WTC11 (cell line): ENCODE measurements around the gene PFKFB3. TPM values are rescaled to one million over a fixed set of nuclear protein-coding genes. Genes with fewer than 3 reads are reported as not detected.

ENCODE experiments used
- ATAC-seq: fragments of 200-7000 bp; cut with Tn5 transposase; 2 replicates; pipeline ENCODE4 v1.10.0; 2021; ENCODE audit warnings: mild to moderate bottlenecking, moderate library complexity
- CTCF ChIA-PET: fragments of 300-600 bp; sonication (Branson Sonifier 250); formaldehyde crosslinking; loops from one replicate; lab custom pipeline; 2021; ENCODE audit warnings: antibody characterized with exemption; lab: Charles Lee
- POLR2A ChIA-PET: fragments of 350-600 bp; sonication (Branson Sonifier 250); formaldehyde crosslinking; loops from one replicate; lab custom pipeline; 2021; ENCODE audit warnings: antibody characterized with exemption; lab: Charles Lee
- DNase-seq: peaks from one replicate; pipeline ENCODE4 v3.0.0; 2021; ENCODE audit warnings: low spot score
- H3K27ac Mint-ChIP-seq: 2 replicates; pipeline ENCODE4 v1.8.0; 2021; ENCODE audit warnings: mixed read lengths
- H3K27me3 Mint-ChIP-seq: 2 replicates; pipeline ENCODE4 v1.8.0; 2021; ENCODE audit warnings: low read depth, mild to moderate bottlenecking, moderate library complexity, mixed read lengths
- H3K36me3 Mint-ChIP-seq: 2 replicates; pipeline ENCODE4 v1.8.0; 2021; ENCODE audit warnings: mixed read lengths
- H3K4me1 Mint-ChIP-seq: 2 replicates; pipeline ENCODE4 v1.8.0; 2022; ENCODE audit warnings: mixed read lengths
- H3K4me3 Mint-ChIP-seq: 2 replicates; pipeline ENCODE4 v1.8.0; 2021; ENCODE audit warnings: mild to moderate bottlenecking, moderate library complexity, mixed read lengths
- H3K9me3 Mint-ChIP-seq: 2 replicates; pipeline ENCODE4 v1.8.0; 2021; ENCODE audit warnings: mixed read lengths
- ARID4B ChIP-seq: sonication (generic); formaldehyde crosslinking; IDR thresholded peaks from 2 replicates; pipeline ENCODE4 v1.8.0; 2023; ENCODE audit warnings: missing genetic modification reagents, mild to moderate bottlenecking, borderline replicate concordance
- ATF1 ChIP-seq: sonication (generic); formaldehyde crosslinking; IDR thresholded peaks from 2 replicates; pipeline ENCODE4 v1.8.1; 2023; ENCODE audit warnings: mild to moderate bottlenecking, moderate library complexity, missing genetic modification reagents
- E2F5 ChIP-seq: sonication (generic); formaldehyde crosslinking; IDR thresholded peaks from 2 replicates; pipeline ENCODE4 v1.8.1; 2022; ENCODE audit warnings: mild to moderate bottlenecking, moderate library complexity, missing genetic modification reagents
- ESRRA ChIP-seq: sonication (generic); formaldehyde crosslinking; IDR thresholded peaks from 2 replicates; pipeline ENCODE4 v1.8.1; 2022; ENCODE audit warnings: mild to moderate bottlenecking, missing genetic modification reagents, borderline replicate concordance
- ETV6 ChIP-seq: sonication (generic); formaldehyde crosslinking; IDR thresholded peaks from 2 replicates; pipeline ENCODE4 v1.8.1; 2022; ENCODE audit warnings: mild to moderate bottlenecking, missing genetic modification reagents
- FOXJ3 ChIP-seq: sonication (generic); formaldehyde crosslinking; IDR thresholded peaks from 2 replicates; pipeline ENCODE4 v1.9.0; 2021; ENCODE audit warnings: missing genetic modification reagents, mild to moderate bottlenecking, borderline replicate concordance
- HMGA2 ChIP-seq: fragments of 250-450 bp; sonication (Bioruptor Pico); IDR thresholded peaks from 2 replicates; pipeline ENCODE4 v1.4.0; 2021; ENCODE audit warnings: mild to moderate bottlenecking, moderate library complexity
- MYBL2 ChIP-seq: sonication (generic); formaldehyde crosslinking; IDR thresholded peaks from 2 replicates; pipeline ENCODE4 v1.8.1; 2023; ENCODE audit warnings: mild to moderate bottlenecking, moderate library complexity, missing genetic modification reagents
- NFYB ChIP-seq: sonication (generic); formaldehyde crosslinking; conservative IDR thresholded peaks from 2 replicates; pipeline ENCODE4 v1.8.0; 2022; ENCODE audit warnings: low read depth, missing genetic modification reagents
- NR3C1 ChIP-seq: sonication (generic); formaldehyde crosslinking; conservative IDR thresholded peaks from 2 replicates; pipeline ENCODE4 v1.8.1; 2023; ENCODE audit warnings: low read depth, mild to moderate bottlenecking, missing genetic modification reagents
- OVOL2 ChIP-seq: fragments of 250-450 bp; sonication (Bioruptor Pico); IDR thresholded peaks from 2 replicates; pipeline ENCODE4 v1.9.0; 2021; ENCODE audit warnings: mild to moderate bottlenecking, borderline replicate concordance
- SMAD3 ChIP-seq: sonication (generic); formaldehyde crosslinking; IDR thresholded peaks from 2 replicates; pipeline ENCODE4 v1.8.0; 2022; ENCODE audit warnings: missing genetic modification reagents, mild to moderate bottlenecking, borderline replicate concordance
- SOX15 ChIP-seq: fragments of 250-450 bp; sonication (Bioruptor Pico); IDR thresholded peaks from 2 replicates; pipeline ENCODE4 v1.9.0; 2021; ENCODE audit warnings: mild to moderate bottlenecking
- TP53 ChIP-seq: sonication (generic); formaldehyde crosslinking; IDR thresholded peaks from 2 replicates; pipeline ENCODE4 v1.8.1; 2023; ENCODE audit warnings: mild to moderate bottlenecking, missing genetic modification reagents
- ZMAT4 ChIP-seq: fragments of 250-450 bp; sonication (Bioruptor Pico); IDR thresholded peaks from 2 replicates; pipeline ENCODE4 v1.9.0; 2021; ENCODE audit warnings: mild to moderate bottlenecking
- ZNF121 ChIP-seq: sonication (generic); formaldehyde crosslinking; IDR thresholded peaks from 2 replicates; pipeline ENCODE4 v1.8.0; 2023; ENCODE audit warnings: missing genetic modification reagents
- total RNA-seq: library from RNA; stranded (reverse); gene quantifications from 3 replicates; pipeline ENCODE4 v1.2.3, GENCODE V29; 2021
- TF ChIP-seq, protein P1 (sequence below): fragments of 250-450 bp; sonication (Bioruptor Pico); IDR thresholded peaks from 2 replicates; pipeline ENCODE4 v2.1.2; 2022; ENCODE audit warnings: mild to moderate bottlenecking, moderate library complexity
- TF ChIP-seq, protein P2 (sequence below): sonication (generic); formaldehyde crosslinking; IDR thresholded peaks from 2 replicates; pipeline ENCODE4 v1.8.1; 2023; ENCODE audit warnings: mild to moderate bottlenecking, missing genetic modification reagents
- TF ChIP-seq, protein P3 (sequence below): fragments of 250-450 bp; sonication (Bioruptor Pico); IDR thresholded peaks from 2 replicates; pipeline ENCODE4 v1.9.0; 2021; ENCODE audit warnings: mild to moderate bottlenecking

Gene PFKFB3
- total RNA-seq, 1 experiment from 2014 or later: 30.6 TPM

DNA sequence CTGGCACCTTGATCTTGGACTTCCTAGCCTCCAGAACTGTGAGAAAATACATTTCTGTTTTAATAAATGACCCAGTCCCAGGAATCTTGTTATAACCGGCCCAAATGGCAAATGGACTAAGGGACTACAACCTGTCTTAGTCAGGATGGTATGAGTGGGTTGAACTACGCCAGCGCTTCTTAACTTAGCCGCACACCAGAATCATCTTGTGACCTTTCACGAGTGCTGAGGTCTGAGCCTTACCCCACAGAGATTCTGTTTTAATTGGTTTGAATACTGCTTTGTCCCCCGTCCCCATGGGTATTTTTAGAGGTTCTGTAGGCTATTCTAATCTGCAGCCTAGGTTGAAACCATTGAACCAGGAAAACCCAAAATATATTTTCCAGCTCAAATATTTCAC, 48.0 kb downstream of the PFKFB3 start (continued):
- TF ChIP-seq ESRRA (CRISPR knock-in tag) (no peak), OVOL2 (CRISPR knock-in tag) (no peak), ATF1 (CRISPR knock-in tag) (no peak), ZNF121 (CRISPR knock-in tag) (no peak), MYBL2 (CRISPR knock-in tag) (no peak)
- TF ChIP-seq, protein P1, sequence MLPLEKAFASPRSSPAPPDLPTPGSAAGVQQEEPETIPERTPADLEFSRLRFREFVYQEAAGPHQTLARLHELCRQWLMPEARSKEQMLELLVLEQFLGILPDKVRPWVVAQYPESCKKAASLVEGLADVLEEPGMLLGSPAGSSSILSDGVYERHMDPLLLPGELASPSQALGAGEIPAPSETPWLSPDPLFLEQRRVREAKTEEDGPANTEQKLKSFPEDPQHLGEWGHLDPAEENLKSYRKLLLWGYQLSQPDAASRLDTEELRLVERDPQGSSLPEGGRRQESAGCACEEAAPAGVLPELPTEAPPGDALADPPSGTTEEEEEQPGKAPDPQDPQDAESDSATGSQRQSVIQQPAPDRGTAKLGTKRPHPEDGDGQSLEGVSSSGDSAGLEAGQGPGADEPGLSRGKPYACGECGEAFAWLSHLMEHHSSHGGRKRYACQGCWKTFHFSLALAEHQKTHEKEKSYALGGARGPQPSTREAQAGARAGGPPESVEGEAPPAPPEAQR (CRISPR knock-in tag): no peak
- TF ChIP-seq, protein P2, sequence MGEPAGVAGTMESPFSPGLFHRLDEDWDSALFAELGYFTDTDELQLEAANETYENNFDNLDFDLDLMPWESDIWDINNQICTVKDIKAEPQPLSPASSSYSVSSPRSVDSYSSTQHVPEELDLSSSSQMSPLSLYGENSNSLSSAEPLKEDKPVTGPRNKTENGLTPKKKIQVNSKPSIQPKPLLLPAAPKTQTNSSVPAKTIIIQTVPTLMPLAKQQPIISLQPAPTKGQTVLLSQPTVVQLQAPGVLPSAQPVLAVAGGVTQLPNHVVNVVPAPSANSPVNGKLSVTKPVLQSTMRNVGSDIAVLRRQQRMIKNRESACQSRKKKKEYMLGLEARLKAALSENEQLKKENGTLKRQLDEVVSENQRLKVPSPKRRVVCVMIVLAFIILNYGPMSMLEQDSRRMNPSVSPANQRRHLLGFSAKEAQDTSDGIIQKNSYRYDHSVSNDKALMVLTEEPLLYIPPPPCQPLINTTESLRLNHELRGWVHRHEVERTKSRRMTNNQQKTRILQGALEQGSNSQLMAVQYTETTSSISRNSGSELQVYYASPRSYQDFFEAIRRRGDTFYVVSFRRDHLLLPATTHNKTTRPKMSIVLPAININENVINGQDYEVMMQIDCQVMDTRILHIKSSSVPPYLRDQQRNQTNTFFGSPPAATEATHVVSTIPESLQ (CRISPR knock-in tag): no peak

DNA sequence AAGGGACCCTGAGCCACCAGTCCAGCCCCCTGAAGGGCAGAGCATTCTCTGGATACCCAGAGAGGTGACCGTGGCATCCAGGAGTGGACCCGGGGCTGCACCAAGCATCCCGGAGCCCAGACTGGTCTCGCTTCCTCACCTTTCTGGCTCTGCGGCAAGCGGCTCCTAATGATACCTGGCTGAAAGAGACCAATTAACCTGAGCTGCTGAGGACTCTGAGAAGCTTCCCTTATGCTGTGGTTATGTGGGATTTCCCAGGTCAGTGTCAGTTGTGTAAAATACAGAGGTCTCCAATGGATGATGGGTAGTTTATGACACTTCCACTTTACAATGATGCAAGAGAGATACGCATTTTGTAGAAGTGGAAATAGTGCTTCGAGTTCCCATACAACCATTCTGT, 51.5 kb downstream of the PFKFB3 start:
- ATAC-seq (no peak), DNase-seq (no peak)
- H3K4me3 Mint-ChIP-seq: no peak overlapping the region
- H3K27ac Mint-ChIP-seq: no peak overlapping the region
- no peaks in the 10 kb centered on the region; the same call in 1 of the 2 replicates for H3K36me3 Mint-ChIP-seq
- POLR2A ChIA-PET: no interaction called here
- TF ChIP-seq ESRRA (CRISPR knock-in tag): no peak
- no peak for TF ChIP-seq SMAD3 (CRISPR knock-in tag)
- TF ChIP-seq NR3C1 (CRISPR knock-in tag): no peak
- no peak for TF ChIP-seq FOXJ3 (CRISPR knock-in tag)
- TF ChIP-seq SOX15 (CRISPR knock-in tag): no peak
- TF ChIP-seq ARID4B (CRISPR knock-in tag): no peak
- TF ChIP-seq HMGA2: no peak
- peaks cover 6% of the 10 kb centered on the region for H3K9me3 Mint-ChIP-seq
- no peaks in the 10 kb centered on the region for H3K4me1 Mint-ChIP-seq
- CTCF ChIA-PET: interaction anchor here (1.1 kb wide), 1 partner anchor 147 kb away, joined by 7 read pairs; no protein-coding TSS in a partner anchor
- no peaks in the 10 kb centered on the region for H3K27me3 Mint-ChIP-seq

DNA sequence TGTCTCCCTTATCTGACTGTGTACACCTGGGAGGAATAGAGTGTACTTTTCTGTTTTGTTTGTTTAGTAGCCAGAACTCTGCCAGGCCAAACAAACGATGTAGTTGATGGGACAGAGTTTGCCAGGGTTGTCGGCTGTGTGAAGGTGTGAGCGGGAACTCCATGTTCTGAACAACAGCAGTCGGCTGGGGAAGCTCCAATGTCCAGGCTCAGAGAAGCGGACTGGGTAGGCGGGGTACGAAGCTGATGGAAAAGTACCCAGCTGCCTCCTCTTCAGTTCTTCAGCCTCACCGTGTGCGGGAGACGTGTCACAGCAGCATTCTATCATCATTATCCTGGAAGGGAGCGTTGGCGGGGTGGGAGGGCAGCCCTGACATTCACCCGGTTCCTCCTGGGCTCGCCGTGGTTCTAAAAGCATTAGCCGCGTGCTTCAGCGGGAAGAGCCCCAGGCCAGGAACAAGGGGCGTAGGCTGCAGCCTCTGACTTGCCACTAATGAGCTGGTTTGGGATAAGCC, 52.9 kb downstream of the PFKFB3 start:
- ChIA-PET POLR2A (no interaction called here), CTCF (no interaction called here)
- Mint-ChIP-seq H3K4me1 (no peaks in the 10 kb centered on the region), H3K27me3 (no peaks in the 10 kb centered on the region), H3K27ac (no peak overlapping the region), H3K36me3 (peaks cover 7% of the 10 kb centered on the region), H3K4me3 (no peak overlapping the region), H3K9me3 (peaks cover 17% of the 10 kb centered on the region)
- no peak for DNase-seq
- no peak for ATAC-seq
- TF ChIP-seq ZMAT4 (CRISPR knock-in tag) (no peak), ATF1 (CRISPR knock-in tag) (no peak), ETV6 (no peak), E2F5 (CRISPR knock-in tag) (no peak), TP53 (CRISPR knock-in tag) (no peak), NFYB (no peak)
- TF ChIP-seq, protein P3, sequence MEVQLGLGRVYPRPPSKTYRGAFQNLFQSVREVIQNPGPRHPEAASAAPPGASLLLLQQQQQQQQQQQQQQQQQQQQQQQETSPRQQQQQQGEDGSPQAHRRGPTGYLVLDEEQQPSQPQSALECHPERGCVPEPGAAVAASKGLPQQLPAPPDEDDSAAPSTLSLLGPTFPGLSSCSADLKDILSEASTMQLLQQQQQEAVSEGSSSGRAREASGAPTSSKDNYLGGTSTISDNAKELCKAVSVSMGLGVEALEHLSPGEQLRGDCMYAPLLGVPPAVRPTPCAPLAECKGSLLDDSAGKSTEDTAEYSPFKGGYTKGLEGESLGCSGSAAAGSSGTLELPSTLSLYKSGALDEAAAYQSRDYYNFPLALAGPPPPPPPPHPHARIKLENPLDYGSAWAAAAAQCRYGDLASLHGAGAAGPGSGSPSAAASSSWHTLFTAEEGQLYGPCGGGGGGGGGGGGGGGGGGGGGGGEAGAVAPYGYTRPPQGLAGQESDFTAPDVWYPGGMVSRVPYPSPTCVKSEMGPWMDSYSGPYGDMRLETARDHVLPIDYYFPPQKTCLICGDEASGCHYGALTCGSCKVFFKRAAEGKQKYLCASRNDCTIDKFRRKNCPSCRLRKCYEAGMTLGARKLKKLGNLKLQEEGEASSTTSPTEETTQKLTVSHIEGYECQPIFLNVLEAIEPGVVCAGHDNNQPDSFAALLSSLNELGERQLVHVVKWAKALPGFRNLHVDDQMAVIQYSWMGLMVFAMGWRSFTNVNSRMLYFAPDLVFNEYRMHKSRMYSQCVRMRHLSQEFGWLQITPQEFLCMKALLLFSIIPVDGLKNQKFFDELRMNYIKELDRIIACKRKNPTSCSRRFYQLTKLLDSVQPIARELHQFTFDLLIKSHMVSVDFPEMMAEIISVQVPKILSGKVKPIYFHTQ (CRISPR knock-in tag): no peak
